Activated naive CD8-positive, alpha-beta T cell treated with anti-CD3 and anti-CD28 coated beads, Interleukin-2, amount 50 U/mL, for 24 hours (primary cell): ENCODE measurements around the gene PLEKHB2.
"Not testable (repeated sequence)": the region's sequence is repeated elsewhere in the genome, so short reads cannot be mapped to it uniquely, and the experiment has no call there.

Experiments
- ATAC-seq: fragments of 150-1000 bp; cut with Tn5 transposase; one replicate; pipeline ENCODE4 v1.10.0; 2021
- DNase-seq: peaks from one replicate; pipeline ENCODE4 v3.0.0; 2021
- H3K27ac Mint-ChIP-seq: one replicate; pipeline ENCODE4 v1.8.0; 2021; ENCODE audit warnings: mild to moderate bottlenecking, mixed read lengths
- H3K27me3 Mint-ChIP-seq: one replicate; pipeline ENCODE4 v1.8.0; 2021; ENCODE audit warnings: mixed read lengths
- H3K36me3 Mint-ChIP-seq: one replicate; pipeline ENCODE4 v1.8.0; 2021; ENCODE audit warnings: low read depth, mixed read lengths
- H3K4me1 Mint-ChIP-seq: one replicate; pipeline ENCODE4 v1.8.0; 2021; ENCODE audit warnings: mixed read lengths
- H3K4me3 Mint-ChIP-seq: one replicate; pipeline ENCODE4 v1.8.0; 2021; ENCODE audit warnings: mild to moderate bottlenecking, moderate library complexity, mixed read lengths
- H3K9me3 Mint-ChIP-seq: one replicate; pipeline ENCODE4 v1.8.0; 2021; ENCODE audit warnings: mixed read lengths

Gene PLEKHB2

DNA sequence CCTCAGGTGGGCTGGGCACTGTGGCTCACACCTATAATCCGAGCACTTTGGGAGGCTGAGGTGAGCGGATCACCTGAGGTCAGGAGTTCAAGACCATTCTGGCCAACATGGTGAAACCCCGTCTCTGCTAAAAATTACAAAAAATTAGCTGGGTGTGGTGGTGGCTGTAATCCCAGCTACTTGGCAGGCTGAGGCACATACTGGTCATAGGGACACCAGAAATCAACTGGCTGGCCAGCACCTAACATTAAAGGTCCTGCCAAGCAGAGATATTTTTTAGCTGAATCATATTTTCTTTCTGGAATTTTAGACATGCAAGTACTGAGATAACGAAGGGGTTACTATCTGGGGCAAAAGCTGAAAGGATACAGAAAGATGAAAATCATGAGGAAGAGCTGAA, 76.3 kb downstream of the PLEKHB2 start:
- not testable (repeated sequence) for DNase-seq, H3K27ac Mint-ChIP-seq, ATAC-seq, H3K4me1 Mint-ChIP-seq, H3K36me3 Mint-ChIP-seq, H3K4me3 Mint-ChIP-seq, H3K9me3 Mint-ChIP-seq
- H3K27me3 Mint-ChIP-seq = peaks cover 20% of the 10 kb centered on the region

DNA sequence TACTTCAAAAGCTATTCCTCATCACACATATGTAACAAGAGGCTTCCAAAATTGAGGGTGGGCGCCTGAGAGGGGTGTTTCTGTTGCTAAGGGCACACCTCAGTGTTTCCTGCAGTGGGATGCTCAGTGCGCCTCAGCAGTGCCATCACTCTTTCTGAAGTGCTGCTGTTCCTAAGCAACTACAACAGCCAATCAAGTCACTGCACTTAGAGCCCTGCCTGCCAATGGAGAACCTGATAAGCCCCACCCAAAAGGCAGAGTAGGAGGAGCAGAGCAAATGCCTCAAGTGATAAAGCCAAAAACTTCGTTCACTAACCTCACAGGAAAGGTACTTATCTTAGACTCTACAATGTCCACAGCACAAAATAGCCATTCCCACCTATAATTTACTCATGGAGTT, 88.3 kb downstream of the PLEKHB2 start:
- not testable (repeated sequence) for H3K36me3 Mint-ChIP-seq, H3K27ac Mint-ChIP-seq, H3K4me1 Mint-ChIP-seq, DNase-seq, ATAC-seq, H3K9me3 Mint-ChIP-seq, H3K4me3 Mint-ChIP-seq
- H3K27me3 Mint-ChIP-seq = peaks cover 11% of the 10 kb centered on the region

DNA sequence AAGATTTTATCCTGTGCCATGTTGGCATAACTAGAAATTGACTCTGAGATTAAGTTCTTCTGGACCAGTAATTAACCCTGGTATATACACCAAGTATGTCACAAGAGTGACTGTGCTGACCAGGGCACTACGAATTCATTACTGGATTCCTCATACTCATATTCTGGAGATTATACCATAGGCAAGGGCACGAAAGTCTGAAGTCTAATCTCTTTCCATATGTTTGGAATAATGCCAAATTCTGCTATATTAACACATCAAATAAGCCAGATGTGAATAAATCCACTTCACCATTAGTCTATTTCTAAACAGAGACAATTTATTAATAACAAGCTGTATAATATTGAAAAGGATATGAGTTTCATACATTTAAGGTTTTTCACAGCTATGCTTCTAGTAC, 91.0 kb downstream of the PLEKHB2 start:
- not testable (repeated sequence) for H3K9me3 Mint-ChIP-seq, H3K4me1 Mint-ChIP-seq, H3K36me3 Mint-ChIP-seq, H3K4me3 Mint-ChIP-seq, H3K27ac Mint-ChIP-seq, DNase-seq, ATAC-seq, H3K27me3 Mint-ChIP-seq
